HepG2 (cell line): ENCODE measurements around the gene PHF3. TPM values are rescaled to one million over a fixed set of nuclear protein-coding genes. Genes with fewer than 3 reads are reported as not detected.
A peak's percentile ranks its signal among the peaks of the same experiment; 100 is the strongest.

ENCODE experiments used
- ATAC-seq: fragments of 200-7000 bp; cut with Tn5 transposase; 3 replicates; pipeline ENCODE4 v1.9.1; 2020; ENCODE audit warnings: mild to moderate bottlenecking, moderate library complexity
- BruUV-seq: library from RNA; stranded (reverse); fragments of 400-500 nt; replicated peaks from 2 replicates; lab custom pipeline; 2021; lab: Mats Ljungman, UMichigan
- CTCF ChIA-PET: fragments of 300-600 bp; formaldehyde crosslinking; extraction: SDS; loops from one replicate; lab custom pipeline; 2021; ENCODE audit warnings: low total read pairs, inconsistent platforms, low intra/inter-chr PET ratio; lab: Yijun Ruan, JAX
- POLR2A ChIA-PET: fragments of 350-600 bp; sonication (Branson Sonifier 250); formaldehyde crosslinking; loops from one replicate; lab custom pipeline; 2020; ENCODE audit warnings: antibody characterized with exemption, inconsistent platforms; lab: Yijun Ruan, JAX
- DNase-seq: peaks from one replicate; pipeline ENCODE4 v3.0.0-alpha.2; 2015; ENCODE audit warnings: low spot score
- FAIRE-seq: peaks from 3 replicates; lab custom pipeline; 2011; peaks lifted over from hg19 to GRCh38; lab: Jason Lieb, UNC
- H2AFZ ChIP-seq: one replicate; pipeline ENCODE4 v1.6.1; 2011; ENCODE audit warnings: low read length, inconsistent platforms
- H3K27ac ChIP-seq: fragments of 300-600 bp; 3 replicates; pipeline ENCODE4 v1.8.0; 2011; ENCODE audit warnings: mixed run types, mild to moderate bottlenecking, mixed read lengths, low read length, inconsistent platforms; ENCODE audit not compliant: insufficient read depth; ENCODE audit errors: extremely low read length
- H3K27me3 ChIP-seq, 2 experiments: fragments of 200-600 bp in 1 of 2; 2 replicates in 1 of 2; 3 replicates in 1 of 2; pipeline versions ENCODE4 v1.6.0 to v1.8.0; 2011; ENCODE audit warnings: low read length in 2 of 2, mild to moderate bottlenecking in 2 of 2, moderate library complexity in 2 of 2, inconsistent platforms in 1 of 2; ENCODE audit not compliant: insufficient read depth in 2 of 2, control insufficient read depth in 1 of 2
- H3K36me3 ChIP-seq, 2 experiments: fragments of 200-600 bp in 1 of 2; replicated peaks in 1 of 2; 2 replicates in 1 of 2; 3 replicates in 1 of 2; pipeline versions ENCODE4 v1.5.1 to v1.8.0; 2011; ENCODE audit warnings: low read length in 2 of 2, inconsistent platforms in 1 of 2; ENCODE audit not compliant: insufficient read depth in 2 of 2, control insufficient read depth in 1 of 2
- H3K4me1 ChIP-seq: 2 replicates; pipeline ENCODE4 v1.5.1; 2012; ENCODE audit warnings: low read length, inconsistent platforms; ENCODE audit not compliant: insufficient read depth
- H3K4me2 ChIP-seq: 2 replicates; pipeline ENCODE4 v1.6.0; 2011; ENCODE audit warnings: low read depth, low read length, inconsistent platforms
- H3K4me3 ChIP-seq, 3 experiments: fragments of 200-600 bp in 1 of 3; sonication (generic), shearing (Covaris generic) in 1 of 3; replicated peaks in 1 of 3; 2 replicates each; pipeline ENCODE4 v1.5.1; 2011 to 2016; ENCODE audit warnings: low read length in 3 of 3, inconsistent platforms in 2 of 3, low read depth in 2 of 3, mild to moderate bottlenecking in 2 of 3, control low read depth in 1 of 3, mixed read lengths in 1 of 3; ENCODE audit not compliant: insufficient read depth in 1 of 3
- H3K79me2 ChIP-seq: one replicate; pipeline ENCODE4 v1.6.1; 2011; ENCODE audit warnings: low read length, inconsistent platforms; ENCODE audit not compliant: insufficient read depth
- H3K9ac ChIP-seq: 2 replicates; pipeline ENCODE4 v1.6.0; 2011; ENCODE audit warnings: mild to moderate bottlenecking, low read depth, low read length, inconsistent platforms; ENCODE audit not compliant: insufficient read depth
- H3K9me3 ChIP-seq: 2 replicates; pipeline ENCODE4 v1.5.1; 2012; ENCODE audit warnings: mild to moderate bottlenecking, low read length
- H4K20me1 ChIP-seq: 2 replicates; pipeline ENCODE4 v1.6.0; 2011; ENCODE audit warnings: inconsistent platforms, mild to moderate bottlenecking, low read length, moderate library complexity; ENCODE audit not compliant: insufficient read depth
- GATAD1 ChIP-seq: IDR thresholded peaks from 2 replicates; pipeline ENCODE4 v1.6.1; 2016; ENCODE audit warnings: missing genetic modification reagents, missing compliant biosample characterization
- GFI1 ChIP-seq: sonication (generic); formaldehyde crosslinking; IDR thresholded peaks from 2 replicates; pipeline ENCODE4 v1.5.0; 2020; ENCODE audit warnings: missing genetic modification reagents, mild to moderate bottlenecking, borderline replicate concordance
- HNRNPK ChIP-seq: fragments of 200-400 bp; formaldehyde crosslinking; IDR thresholded peaks from 2 replicates; pipeline ENCODE4 v1.6.1; 2018; ENCODE audit warnings: low read length, low read depth, moderate library complexity, mild to moderate bottlenecking; ENCODE audit not compliant: poor library complexity, severe bottlenecking
- KAT8 ChIP-seq: IDR thresholded peaks from 2 replicates; pipeline ENCODE4 v1.6.1; 2016; ENCODE audit warnings: missing genetic modification reagents, missing compliant biosample characterization
- KDM5A ChIP-seq: fragments of 200-600 bp; sonication (generic); IDR thresholded peaks from 2 replicates; pipeline ENCODE4 v1.7.0; 2018; ENCODE audit warnings: antibody characterized with exemption, mild to moderate bottlenecking, low read length, borderline replicate concordance
- KLF16 ChIP-seq, 2 experiments: sonication (generic) in 1 of 2; formaldehyde crosslinking in 1 of 2; IDR thresholded peaks; 2 replicates each; pipeline versions ENCODE4 v1.6.1 to v1.8.0; 2016 to 2023; ENCODE audit warnings: missing genetic modification reagents in 2 of 2, missing compliant biosample characterization in 1 of 2
- NFKBIZ ChIP-seq: IDR thresholded peaks from 2 replicates; pipeline ENCODE4 v1.6.1; 2018; ENCODE audit warnings: missing genetic modification reagents, missing compliant biosample characterization
- THAP11 ChIP-seq: IDR thresholded peaks from 2 replicates; pipeline ENCODE4 v1.6.1; 2016; ENCODE audit warnings: missing biosample characterization, missing genetic modification reagents
- ZFP41 ChIP-seq: sonication (generic); formaldehyde crosslinking; IDR thresholded peaks from 2 replicates; pipeline ENCODE4 v1.4.0; 2020; ENCODE audit warnings: mild to moderate bottlenecking, missing genetic modification reagents, borderline replicate concordance
- ZNF256 ChIP-seq: sonication (generic); formaldehyde crosslinking; conservative IDR thresholded peaks from 2 replicates; pipeline ENCODE4 v1.4.0; 2020; ENCODE audit warnings: missing genetic modification reagents
- ZNF292 ChIP-seq: sonication (generic); formaldehyde crosslinking; IDR thresholded peaks from 2 replicates; pipeline ENCODE4 v1.8.1; 2022; ENCODE audit warnings: mild to moderate bottlenecking, low read depth, missing genetic modification reagents, borderline replicate concordance
- WGBS: methylation state at CpG from one replicate; pipeline ENCODE4 v1.1.6; 2017; ENCODE audit warnings: low lambda C conversion rate; 5-methylcytosine and 5-hydroxymethylcytosine counted together
- in situ Hi-C: cut with HindIII; loops from 2 replicates; pipeline ENCODE4 v1.10.0; 2017; ENCODE audit warnings: low pct_unique_long_range_greater_than_20kb; ENCODE audit not compliant: extremely low pct_ligation_motif_present
- intact Hi-C: fragments of 100-400 bp; cut with micrococcal nuclease; formaldehyde crosslinking; loops from one replicate; pipeline ENCODE4 v1.10.0; 2022; ENCODE audit not compliant: unreplicated experiment
- polyA plus RNA-seq, 8 experiments: library from polyadenylated mRNA; depleted of rRNA in 3 of 8; stranded (reverse) in 7 of 8; unstranded in 1 of 8; fragments of >200 nt; fragmentation: Illumina TruSeq in 4 of 8; extraction: Trizol in 4 of 8; gene quantifications; 2 replicates each; pipeline versions ENCODE4 v1.2.1 to v1.2.3, GENCODE V29; 2011 to 2016; ENCODE audit warnings: low read depth in 4 of 8, missing spikeins in 1 of 8, mixed read lengths in 1 of 8; ENCODE audit not compliant: insufficient read depth in 1 of 8
- total RNA-seq, 5 experiments: library from RNA; depleted of rRNA; stranded (reverse); fragments of >200 nt; fragmentation: Illumina TruSeq; extraction: Trizol; gene quantifications; 2 replicates each; pipeline ENCODE4 v1.2.3, GENCODE V29; 2016; ENCODE audit warnings: low read depth in 1 of 5
- TF ChIP-seq, protein P1 (sequence below), 2 experiments: sonication (generic) in 1 of 2; formaldehyde crosslinking in 1 of 2; IDR thresholded peaks; 2 replicates each; pipeline versions ENCODE4 v1.4.0 to v1.6.1; 2016 to 2020; ENCODE audit warnings: borderline replicate concordance in 1 of 2, low read depth in 1 of 2, mild to moderate bottlenecking in 1 of 2, missing genetic modification reagents in 1 of 2

Gene PHF3
- total and polyA plus RNA-seq, 2 of the 13 experiments (the other 11 are each of a cell fraction or from before 2014, with no cell fraction given), result 19.8 to 70.4 TPM

DNA sequence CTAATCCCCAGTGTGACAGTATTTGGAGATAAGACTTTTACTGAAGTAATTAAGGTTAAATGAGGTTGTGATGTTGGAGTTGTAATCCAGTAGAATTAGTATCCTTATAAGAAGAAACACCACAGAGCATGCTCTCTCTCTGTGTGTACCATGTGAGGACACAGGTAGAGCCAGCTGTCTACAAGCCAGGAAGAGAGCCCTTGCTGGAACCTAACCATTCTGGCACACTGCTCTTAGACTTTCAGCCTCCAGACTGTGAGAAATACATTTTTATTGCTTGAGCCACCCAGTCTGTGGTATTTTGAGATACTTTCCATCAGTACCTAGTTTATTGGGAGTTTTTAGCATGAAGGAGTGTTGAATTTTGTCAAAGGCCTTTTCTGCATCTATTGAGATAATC, 110.2 kb downstream of the PHF3 start (continued):
- TF ChIP-seq, protein P1, sequence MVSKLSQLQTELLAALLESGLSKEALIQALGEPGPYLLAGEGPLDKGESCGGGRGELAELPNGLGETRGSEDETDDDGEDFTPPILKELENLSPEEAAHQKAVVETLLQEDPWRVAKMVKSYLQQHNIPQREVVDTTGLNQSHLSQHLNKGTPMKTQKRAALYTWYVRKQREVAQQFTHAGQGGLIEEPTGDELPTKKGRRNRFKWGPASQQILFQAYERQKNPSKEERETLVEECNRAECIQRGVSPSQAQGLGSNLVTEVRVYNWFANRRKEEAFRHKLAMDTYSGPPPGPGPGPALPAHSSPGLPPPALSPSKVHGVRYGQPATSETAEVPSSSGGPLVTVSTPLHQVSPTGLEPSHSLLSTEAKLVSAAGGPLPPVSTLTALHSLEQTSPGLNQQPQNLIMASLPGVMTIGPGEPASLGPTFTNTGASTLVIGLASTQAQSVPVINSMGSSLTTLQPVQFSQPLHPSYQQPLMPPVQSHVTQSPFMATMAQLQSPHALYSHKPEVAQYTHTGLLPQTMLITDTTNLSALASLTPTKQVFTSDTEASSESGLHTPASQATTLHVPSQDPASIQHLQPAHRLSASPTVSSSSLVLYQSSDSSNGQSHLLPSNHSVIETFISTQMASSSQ (IDR thresholded peaks at IDR 0.05; ENCODE audit: low read depth), result no peak
- TF ChIP-seq, protein P1 (CRISPR knock-in tag; IDR thresholded peaks at IDR 0.05; ENCODE audit: borderline replicate concordance), result no peak
- TF ChIP-seq ZNF292 (CRISPR knock-in tag), result no peak

DNA sequence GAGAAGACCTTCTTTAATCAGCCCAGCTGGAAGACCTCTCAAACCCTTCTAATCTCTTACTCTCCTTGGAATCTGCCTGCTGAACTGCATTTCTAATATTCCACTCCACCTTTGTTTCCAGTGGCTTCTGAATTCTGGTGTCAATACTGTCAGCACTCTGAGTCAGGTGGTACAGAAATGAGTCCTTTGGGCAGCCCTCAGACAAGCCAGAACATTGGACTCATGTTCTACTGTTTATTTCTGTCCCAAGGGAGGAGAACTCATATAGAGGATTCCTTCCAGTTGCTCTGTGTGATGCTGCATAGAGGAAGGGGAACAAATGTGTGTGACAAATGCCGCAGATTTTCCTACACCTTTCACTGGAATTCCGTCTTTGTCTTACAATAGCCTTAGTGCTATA, 114.8 kb downstream of the PHF3 start:
- TF ChIP-seq ZFP41 (CRISPR knock-in tag), result no peak
- TF ChIP-seq ZNF256 (CRISPR knock-in tag), result no peak
- no peak for TF ChIP-seq KDM5A
- no peak for TF ChIP-seq KLF16 (CRISPR knock-in tag; IDR thresholded peaks at IDR 0.05)
- TF ChIP-seq NFKBIZ, result no peak
- TF ChIP-seq GATAD1 (CRISPR knock-in tag), result no peak
- TF ChIP-seq KAT8, result no peak
- TF ChIP-seq HNRNPK, result no peak
- no peak for TF ChIP-seq THAP11 (CRISPR knock-in tag)
- no peak for TF ChIP-seq GFI1
- H3K4me3 ChIP-seq, result no peak overlapping the region
- ChIA-PET CTCF (no interaction called here), POLR2A (no interaction called here)
- FAIRE-seq, result no peak
- H3K27me3 ChIP-seq, result no peaks in the 10 kb centered on the region
- in situ Hi-C loops (no loop called here), intact Hi-C loops (no loop called here)
- no peaks in the 10 kb centered on the region for H3K9me3 ChIP-seq
- BruUV-seq, result no TSS peak
- H3K4me2 ChIP-seq, result no peak overlapping the region
- no peaks in the 10 kb centered on the region for H3K79me2 ChIP-seq
- H3K27ac ChIP-seq, result no peak overlapping the region
- peak; percentile 54 for ATAC-seq
- DNase-seq, result no peak
- WGBS, result 95% methylated on average over 2 of the region's 2 CpGs
- H3K36me3 ChIP-seq, result no peaks in the 10 kb centered on the region
- H3K4me1 ChIP-seq, result no peaks in the 10 kb centered on the region
- H3K9ac ChIP-seq, result no peak overlapping the region
- H2AFZ ChIP-seq, result no peak overlapping the region
- H4K20me1 ChIP-seq, result no peaks in the 10 kb centered on the region
